Fibroblast of pulmonary artery (primary cell): Measurements from ENCODE around the gene GRB14.
"Not testable (repeated sequence)": the region's sequence is repeated elsewhere in the genome, so short reads cannot be mapped to it uniquely, and the experiment has no call there.

ENCODE experiments used
- DNase-seq: peaks from one replicate; pipeline ENCODE4 v3.0.0-alpha.2; 2010; ENCODE audit warnings: low read depth
- H3K4me3 ChIP-seq: replicated peaks from 2 replicates; pipeline ENCODE4 v1.5.1; 2011; ENCODE audit warnings: low read depth, mild to moderate bottlenecking, control low read depth, low read length, moderate library complexity
- TF ChIP-seq, protein P1 (sequence below): IDR thresholded peaks from 2 replicates; pipeline ENCODE4 v1.5.1; 2011; ENCODE audit warnings: mild to moderate bottlenecking, control low read depth, low read length, inconsistent platforms; ENCODE audit errors: missing control alignments

The GRB14 gene

DNA sequence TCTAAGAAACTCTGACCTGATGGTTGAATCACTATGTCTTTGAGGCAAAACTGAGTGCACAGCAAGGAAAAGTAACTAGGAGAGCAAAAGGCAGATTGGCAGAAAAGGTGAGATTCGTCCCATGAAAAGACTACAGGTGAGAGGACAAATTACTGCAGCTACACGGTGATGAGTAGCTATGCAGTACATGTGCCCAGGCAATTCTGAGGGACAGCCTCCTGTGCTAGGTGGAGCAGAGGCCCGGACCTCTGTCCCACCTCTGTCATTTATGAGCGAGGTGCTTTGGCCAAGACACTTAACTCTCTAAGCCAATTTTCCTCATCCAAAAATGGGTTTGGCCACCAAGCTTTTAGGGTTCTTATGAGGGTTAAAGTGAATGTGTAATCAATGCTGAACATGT is 59.9 kb downstream of the GRB14 start:
- no peak for DNase-seq
- no peak overlapping the region for H3K4me3 ChIP-seq
- TF ChIP-seq, protein P1, sequence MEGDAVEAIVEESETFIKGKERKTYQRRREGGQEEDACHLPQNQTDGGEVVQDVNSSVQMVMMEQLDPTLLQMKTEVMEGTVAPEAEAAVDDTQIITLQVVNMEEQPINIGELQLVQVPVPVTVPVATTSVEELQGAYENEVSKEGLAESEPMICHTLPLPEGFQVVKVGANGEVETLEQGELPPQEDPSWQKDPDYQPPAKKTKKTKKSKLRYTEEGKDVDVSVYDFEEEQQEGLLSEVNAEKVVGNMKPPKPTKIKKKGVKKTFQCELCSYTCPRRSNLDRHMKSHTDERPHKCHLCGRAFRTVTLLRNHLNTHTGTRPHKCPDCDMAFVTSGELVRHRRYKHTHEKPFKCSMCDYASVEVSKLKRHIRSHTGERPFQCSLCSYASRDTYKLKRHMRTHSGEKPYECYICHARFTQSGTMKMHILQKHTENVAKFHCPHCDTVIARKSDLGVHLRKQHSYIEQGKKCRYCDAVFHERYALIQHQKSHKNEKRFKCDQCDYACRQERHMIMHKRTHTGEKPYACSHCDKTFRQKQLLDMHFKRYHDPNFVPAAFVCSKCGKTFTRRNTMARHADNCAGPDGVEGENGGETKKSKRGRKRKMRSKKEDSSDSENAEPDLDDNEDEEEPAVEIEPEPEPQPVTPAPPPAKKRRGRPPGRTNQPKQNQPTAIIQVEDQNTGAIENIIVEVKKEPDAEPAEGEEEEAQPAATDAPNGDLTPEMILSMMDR: no peak

- TF ChIP-seq, protein P1: no peak
- DNase-seq: no peak
- H3K4me3 ChIP-seq: no peak overlapping the region
Measured at GRCh38 chr2:164560902-164561301, 60.4 kb downstream of the GRB14 start.

- DNase-seq: peak; percentile 49
- TF ChIP-seq, protein P1: peak; percentile 74
- no peak overlapping the region for H3K4me3 ChIP-seq
Measured at GRCh38 chr2:164560181-164560792, 61.0 kb downstream of the GRB14 start.

DNA sequence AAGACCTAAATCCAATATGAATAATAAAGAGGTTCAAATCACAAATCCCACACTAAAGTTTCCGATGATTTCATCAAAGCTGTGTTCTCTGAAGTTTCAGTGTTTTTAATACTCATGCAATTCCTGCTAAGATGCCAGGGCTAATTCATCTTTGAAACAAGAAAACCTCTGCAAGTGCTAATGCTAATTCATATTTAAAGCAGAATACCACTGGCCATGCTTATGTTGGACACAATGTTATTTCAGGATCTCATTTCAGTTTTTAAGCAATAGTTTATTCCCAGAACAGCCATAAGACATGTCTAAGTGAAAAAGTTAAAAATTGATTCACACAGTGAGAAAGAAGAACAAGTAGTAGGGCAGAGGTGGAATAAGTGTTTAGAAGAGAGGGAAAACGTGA is 62.8 kb downstream of the GRB14 start:
- no peak for DNase-seq
- H3K4me3 ChIP-seq: no peak overlapping the region
- TF ChIP-seq, protein P1: no peak

GRCh38 chr2:164554487-164554886 is 66.8 kb downstream of the GRB14 start:
- no peak overlapping the region for H3K4me3 ChIP-seq
- DNase-seq: no peak
- TF ChIP-seq, protein P1: no peak

DNA sequence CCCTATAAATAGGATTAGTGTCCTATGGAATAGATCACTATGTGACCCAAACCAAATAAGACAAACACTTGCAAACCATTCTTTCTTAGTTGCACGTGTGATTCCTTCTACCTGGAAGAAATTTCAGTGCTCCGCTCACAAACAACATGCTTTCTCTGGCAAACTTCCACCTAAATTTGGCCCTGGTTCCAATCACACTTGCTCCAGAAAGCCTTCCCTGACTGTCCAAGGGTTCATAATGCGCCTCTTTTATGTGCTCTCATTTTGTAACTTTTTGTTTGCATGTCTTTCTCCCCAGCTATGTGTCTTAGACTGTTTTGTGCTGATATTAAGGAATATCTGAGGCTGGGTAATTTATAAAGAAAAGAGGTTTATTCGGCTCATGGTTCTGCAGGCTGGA is 69.8 kb downstream of the GRB14 start:
- H3K4me3 ChIP-seq: no peak overlapping the region
- DNase-seq: no peak
- TF ChIP-seq, protein P1: no peak

DNA sequence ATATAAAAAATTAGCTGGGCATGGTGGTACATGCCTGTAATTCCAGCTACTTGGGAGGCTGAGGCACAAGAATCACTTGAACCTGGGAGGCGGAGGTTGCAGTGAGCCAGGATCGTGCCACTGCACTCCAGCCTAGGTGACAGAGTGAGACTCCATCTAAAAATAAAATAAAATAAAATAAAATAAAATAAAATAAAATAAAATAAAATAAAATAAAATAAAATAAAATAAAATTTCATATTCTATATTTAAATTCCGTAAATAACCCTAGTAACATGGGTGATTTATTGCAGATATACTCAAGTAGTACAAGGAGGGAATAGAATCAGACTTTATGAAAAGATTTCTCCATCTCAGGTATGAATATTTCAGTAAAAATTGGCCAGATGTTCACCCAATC is 71.6 kb downstream of the GRB14 start:
- not testable (repeated sequence) for H3K4me3 ChIP-seq, DNase-seq

DNA sequence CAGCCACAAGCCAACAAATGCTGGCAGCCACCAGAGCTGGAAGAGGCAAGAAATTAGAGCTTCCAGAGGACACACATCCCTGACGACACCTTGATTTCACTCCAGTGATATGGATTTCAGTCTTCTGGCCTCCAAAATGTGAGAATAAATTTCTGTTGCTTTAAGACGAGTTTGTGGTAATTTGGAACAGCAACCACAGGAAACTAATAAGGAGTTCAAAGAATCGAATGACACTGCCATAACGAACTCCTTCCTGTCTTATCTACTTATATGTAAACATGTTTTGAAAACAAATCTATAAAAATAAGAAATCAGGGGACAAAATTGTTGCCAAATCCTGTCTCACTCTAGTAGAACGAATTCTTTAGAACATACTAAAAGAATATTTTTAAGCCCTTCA is 75.8 kb downstream of the GRB14 start:
- no peak for DNase-seq
- H3K4me3 ChIP-seq: no peak overlapping the region
- TF ChIP-seq, protein P1: no peak
